ENCODE data around the gene RBM45. TPM values are rescaled to one million over a fixed set of nuclear protein-coding genes. Genes with fewer than 3 reads are reported as not detected.

RBM45 gene
- total RNA-seq, 1 experiment from 2014 or later = 7.4 TPM

- Histone ChIP-seq H3K36me3 (ENCODE audit: control insufficient read depth in 1 of 2, insufficient read depth in 2 of 2, low read length in 2 of 2) (no peaks in the 10 kb centered on the region), H2AFZ (ENCODE audit: low read depth, low read length, poor library complexity, severe bottlenecking) (peak overlapping the region; percentile 71), H3K4me3 (replicated peaks in 1 of 2; ENCODE audit: low read depth in 1 of 2, low read length in 2 of 2) (no peak overlapping the region), H3K4me1 (ENCODE audit: control insufficient read depth in 1 of 2, insufficient read depth in 2 of 2, low read length in 2 of 2) (peaks cover 2 to 11% of the 10 kb centered on the region in 2 experiments; a peak in 1 of 4 replicates), H3K9me3 (ENCODE audit: control insufficient read depth in 1 of 2, insufficient read depth in 1 of 2, low read depth in 1 of 2, low read length in 2 of 2) (no peaks in the 10 kb centered on the region), H4K20me1 (ENCODE audit: insufficient read depth) (no peaks in the 10 kb centered on the region), H3K9me2 (ENCODE audit: insufficient read depth) (no peaks in the 10 kb centered on the region), H3K27me3 (ENCODE audit: insufficient read depth, low read length) (no peaks in the 10 kb centered on the region), H3K79me2 (ENCODE audit: insufficient read depth, low read length) (peaks cover 7% of the 10 kb centered on the region; the same call in 1 of the 2 replicates), H3K4me2 (ENCODE audit: low read length) (no peak overlapping the region), H3K27ac (ENCODE audit: low read depth, low read length) (no peak overlapping the region), H3K9ac (ENCODE audit: low read length) (no peak overlapping the region)
- TF ChIP-seq ZNF274 (IDR thresholded peaks at IDR 0.05; ENCODE audit: low read depth, low read length) = no peak
- peak; percentile 77 for TF ChIP-seq RAD21 (IDR thresholded peaks at IDR 0.05; ENCODE audit: low read depth)
- peak; percentile 38 to 75 (median 68); a peak in 5 of 6 replicates for TF ChIP-seq CTCF (IDR thresholded peaks at IDR 0.05 in 2 of 3, conservative IDR thresholded peaks at IDR 0.05 in 1 of 3; ENCODE audit: borderline replicate concordance in 1 of 3, insufficient read depth in 1 of 3, low read depth in 2 of 3, low read length in 2 of 3)
- peak; percentile 32; the same call in 1 of the 2 replicates for TF ChIP-seq CEBPB (IDR thresholded peaks at IDR 0.05; ENCODE audit: low read depth)
- TF ChIP-seq FOSL1 (IDR thresholded peaks at IDR 0.05; ENCODE audit: low read depth) = 0 out of 2 replicates have a peak, but pooled peaks have one; percentile 17
- ChIA-PET POLR2A (no interaction called here), CTCF (interaction anchor here (1.0 to 1.4 kb wide), 6 partner anchors 9 to 309 kb away, joined by 3 to 5 read pairs (median 3); no protein-coding TSS in a partner anchor), RAD21 (ENCODE audit: low non-redundant PET in 1 of 2, low total read pairs in 2 of 2, uncharacterized antibody in 2 of 2, unreplicated experiment in 2 of 2) (no interaction called here)
- intact Hi-C loops (cut with micrococcal nuclease) = loop anchor here (5.0 kb wide), 1 partner anchor 128 kb away; no protein-coding TSS in a partner anchor
- ATAC-seq (no peak), DNase-seq (ENCODE audit: low read depth, low spot score) (peak; percentile 33)
- no TSS peak for BruUV-seq (replicated peaks)
Observed at GRCh38 chr2:178109813-178110212, 2.4 kb upstream of the RBM45 start.

- H3K4me3 ChIP-seq (replicated peaks in 1 of 2; ENCODE audit: low read depth in 1 of 2, low read length in 2 of 2) = no peak overlapping the region
- no peak for DNase-seq (ENCODE audit: low read depth, low spot score)
- TF ChIP-seq CEBPB (IDR thresholded peaks at IDR 0.05; ENCODE audit: low read depth) (no peak), REST (IDR thresholded peaks at IDR 0.05; ENCODE audit: low read depth) (no peak), ZBTB33 (IDR thresholded peaks at IDR 0.05; ENCODE audit: extremely low read depth, insufficient replicate concordance, low read length) (no peak), JUND (IDR thresholded peaks at IDR 0.05) (no peak), ATF3 (IDR thresholded peaks at IDR 0.05) (no peak), POLR2AphosphoS5 (IDR thresholded peaks at IDR 0.05; ENCODE audit: low read depth, low read length) (no peak), FOSL1 (IDR thresholded peaks at IDR 0.05; ENCODE audit: low read depth) (no peak), EZH2phosphoT487 (IDR thresholded peaks at IDR 0.05; ENCODE audit: borderline replicate concordance) (no peak)
- H3K4me2 ChIP-seq (ENCODE audit: low read length) = no peak overlapping the region
- H3K79me2 ChIP-seq (ENCODE audit: insufficient read depth, low read length) = peaks cover 7% of the 10 kb centered on the region; the same call in 1 of the 2 replicates
- ChIA-PET RAD21 (ENCODE audit: low non-redundant PET in 1 of 2, low total read pairs in 2 of 2, uncharacterized antibody in 2 of 2, unreplicated experiment in 2 of 2) (no interaction called here), POLR2A (no interaction called here), CTCF (interaction anchor here (1.0 to 1.5 kb wide), 8 partner anchors 10 to 308 kb away, joined by 3 to 5 read pairs (median 3); no protein-coding TSS in a partner anchor)
- H3K9me3 ChIP-seq (ENCODE audit: control insufficient read depth in 1 of 2, insufficient read depth in 1 of 2, low read depth in 1 of 2, low read length in 2 of 2) = no peaks in the 10 kb centered on the region
- ATAC-seq = no peak
- H3K9me2 ChIP-seq (ENCODE audit: insufficient read depth) = no peaks in the 10 kb centered on the region
- intact Hi-C loops (cut with micrococcal nuclease) = loop anchor here (5.0 kb wide), 1 partner anchor 128 kb away; no protein-coding TSS in a partner anchor
- no peak overlapping the region for H2AFZ ChIP-seq (ENCODE audit: low read depth, low read length, poor library complexity, severe bottlenecking)
- H3K9ac ChIP-seq (ENCODE audit: low read length) = no peak overlapping the region
- no peaks in the 10 kb centered on the region for H3K27me3 ChIP-seq (ENCODE audit: insufficient read depth, low read length)
- no peaks in the 10 kb centered on the region for H3K36me3 ChIP-seq (ENCODE audit: control insufficient read depth in 1 of 2, insufficient read depth in 2 of 2, low read length in 2 of 2)
- BruUV-seq (replicated peaks) = no TSS peak
- H3K27ac ChIP-seq (ENCODE audit: low read depth, low read length) = no peak overlapping the region
- no peaks in the 10 kb centered on the region for H4K20me1 ChIP-seq (ENCODE audit: insufficient read depth)
- H3K4me1 ChIP-seq (ENCODE audit: control insufficient read depth in 1 of 2, insufficient read depth in 2 of 2, low read length in 2 of 2) = peaks cover 2 to 11% of the 10 kb centered on the region in 2 experiments; a peak in 1 of 4 replicates
Observed at GRCh38 chr2:178110681-178111080, 1.6 kb upstream of the RBM45 start.

All from HCT116 (cell line).